HepG2 (cell line): Measurements from ENCODE around the gene MDH1. TPM values are rescaled to one million over a fixed set of nuclear protein-coding genes. Genes with fewer than 3 reads are reported as not detected.

Source experiments
- ATAC-seq: fragments of 200-7000 bp; cut with Tn5 transposase; 3 replicates; pipeline ENCODE4 v1.9.1; 2020; ENCODE audit warnings: mild to moderate bottlenecking, moderate library complexity
- BruUV-seq: library from RNA; stranded (reverse); fragments of 400-500 nt; replicated peaks from 2 replicates; lab custom pipeline; 2021; lab: Mats Ljungman, UMichigan
- CTCF ChIA-PET: fragments of 300-600 bp; formaldehyde crosslinking; extraction: SDS; loops from one replicate; lab custom pipeline; 2021; ENCODE audit warnings: low total read pairs, inconsistent platforms, low intra/inter-chr PET ratio; lab: Yijun Ruan, JAX
- POLR2A ChIA-PET: fragments of 350-600 bp; sonication (Branson Sonifier 250); formaldehyde crosslinking; loops from one replicate; lab custom pipeline; 2020; ENCODE audit warnings: antibody characterized with exemption, inconsistent platforms; lab: Yijun Ruan, JAX
- DNase-seq: peaks from one replicate; pipeline ENCODE4 v3.0.0-alpha.2; 2015; ENCODE audit warnings: low spot score
- FAIRE-seq: peaks from 3 replicates; lab custom pipeline; 2011; peaks lifted over from hg19 to GRCh38; lab: Jason Lieb, UNC
- H2AFZ ChIP-seq: one replicate; pipeline ENCODE4 v1.6.1; 2011; ENCODE audit warnings: low read length, inconsistent platforms
- H3K27ac ChIP-seq: fragments of 300-600 bp; 3 replicates; pipeline ENCODE4 v1.8.0; 2011; ENCODE audit warnings: mixed run types, mild to moderate bottlenecking, mixed read lengths, low read length, inconsistent platforms; ENCODE audit not compliant: insufficient read depth; ENCODE audit errors: extremely low read length
- H3K27me3 ChIP-seq, 2 experiments: fragments of 200-600 bp in 1 of 2; 2 replicates in 1 of 2; 3 replicates in 1 of 2; pipeline versions ENCODE4 v1.6.0 to v1.8.0; 2011; ENCODE audit warnings: low read length in 2 of 2, mild to moderate bottlenecking in 2 of 2, moderate library complexity in 2 of 2, inconsistent platforms in 1 of 2; ENCODE audit not compliant: insufficient read depth in 2 of 2, control insufficient read depth in 1 of 2
- H3K36me3 ChIP-seq, 2 experiments: fragments of 200-600 bp in 1 of 2; replicated peaks in 1 of 2; 2 replicates in 1 of 2; 3 replicates in 1 of 2; pipeline versions ENCODE4 v1.5.1 to v1.8.0; 2011; ENCODE audit warnings: low read length in 2 of 2, inconsistent platforms in 1 of 2; ENCODE audit not compliant: insufficient read depth in 2 of 2, control insufficient read depth in 1 of 2
- H3K4me1 ChIP-seq: 2 replicates; pipeline ENCODE4 v1.5.1; 2012; ENCODE audit warnings: low read length, inconsistent platforms; ENCODE audit not compliant: insufficient read depth
- H3K4me2 ChIP-seq: 2 replicates; pipeline ENCODE4 v1.6.0; 2011; ENCODE audit warnings: low read depth, low read length, inconsistent platforms
- H3K4me3 ChIP-seq, 3 experiments: fragments of 200-600 bp in 1 of 3; sonication (generic), shearing (Covaris generic) in 1 of 3; replicated peaks in 1 of 3; 2 replicates each; pipeline ENCODE4 v1.5.1; 2011 to 2016; ENCODE audit warnings: low read length in 3 of 3, inconsistent platforms in 2 of 3, low read depth in 2 of 3, mild to moderate bottlenecking in 2 of 3, control low read depth in 1 of 3, mixed read lengths in 1 of 3; ENCODE audit not compliant: insufficient read depth in 1 of 3
- H3K79me2 ChIP-seq: one replicate; pipeline ENCODE4 v1.6.1; 2011; ENCODE audit warnings: low read length, inconsistent platforms; ENCODE audit not compliant: insufficient read depth
- H3K9ac ChIP-seq: 2 replicates; pipeline ENCODE4 v1.6.0; 2011; ENCODE audit warnings: mild to moderate bottlenecking, low read depth, low read length, inconsistent platforms; ENCODE audit not compliant: insufficient read depth
- H3K9me3 ChIP-seq: 2 replicates; pipeline ENCODE4 v1.5.1; 2012; ENCODE audit warnings: mild to moderate bottlenecking, low read length
- H4K20me1 ChIP-seq: 2 replicates; pipeline ENCODE4 v1.6.0; 2011; ENCODE audit warnings: inconsistent platforms, mild to moderate bottlenecking, low read length, moderate library complexity; ENCODE audit not compliant: insufficient read depth
- GATA4 ChIP-seq: sonication (generic); IDR thresholded peaks from 2 replicates; pipeline ENCODE4 v1.6.1; 2016; ENCODE audit warnings: antibody characterized with exemption, low read depth, borderline replicate concordance
- MIER3 ChIP-seq: IDR thresholded peaks from 2 replicates; pipeline ENCODE4 v1.6.1; 2016; ENCODE audit warnings: missing compliant biosample characterization, borderline replicate concordance
- MZF1 ChIP-seq: sonication (generic); formaldehyde crosslinking; IDR thresholded peaks from 2 replicates; pipeline ENCODE4 v1.8.1; 2023; ENCODE audit warnings: mild to moderate bottlenecking, missing genetic modification reagents, borderline replicate concordance
- NFIC ChIP-seq: IDR thresholded peaks from 2 replicates; pipeline ENCODE4 v1.6.1; 2012; ENCODE audit warnings: mild to moderate bottlenecking, low read length, inconsistent platforms
- NONO ChIP-seq, 2 experiments: fragments of 450-650 bp in 1 of 2; sonication (generic) in 1 of 2; formaldehyde crosslinking in 1 of 2; IDR thresholded peaks in 1 of 2; conservative IDR thresholded peaks in 1 of 2; 2 replicates each; pipeline versions ENCODE4 v1.6.1 to v1.8.0; 2017 to 2022; ENCODE audit warnings: mild to moderate bottlenecking in 1 of 2, missing genetic modification reagents in 1 of 2, moderate library complexity in 1 of 2
- PCBP2 ChIP-seq: fragments of 200-400 bp; formaldehyde crosslinking; optimal IDR thresholded peaks from 2 replicates; pipeline ENCODE3; 2018; ENCODE audit warnings: low read length, low read depth; ENCODE audit not compliant: poor library complexity, severe bottlenecking
- SMAD9 ChIP-seq: sonication (generic); formaldehyde crosslinking; IDR thresholded peaks from 2 replicates; pipeline ENCODE4 v1.5.1; 2020; ENCODE audit warnings: mild to moderate bottlenecking, missing genetic modification reagents
- SP4 ChIP-seq: sonication (generic); formaldehyde crosslinking; IDR thresholded peaks from 2 replicates; pipeline ENCODE4 v1.8.1; 2023; ENCODE audit warnings: mild to moderate bottlenecking, missing genetic modification reagents
- SPEN ChIP-seq: sonication (generic); formaldehyde crosslinking; IDR thresholded peaks from 2 replicates; pipeline ENCODE4 v1.5.1; 2020; ENCODE audit warnings: low read depth, mild to moderate bottlenecking, missing genetic modification reagents
- XRCC5 ChIP-seq: fragments of 200-400 bp; formaldehyde crosslinking; optimal IDR thresholded peaks from 2 replicates; pipeline ENCODE3; 2017; ENCODE audit warnings: mild to moderate bottlenecking, low read length
- ZNF17 ChIP-seq: sonication (generic); formaldehyde crosslinking; IDR thresholded peaks from 2 replicates; pipeline ENCODE4 v1.5.0; 2020; ENCODE audit warnings: mild to moderate bottlenecking, missing genetic modification reagents
- ZNF564 ChIP-seq: sonication (generic); formaldehyde crosslinking; IDR thresholded peaks from 2 replicates; pipeline ENCODE4 v1.8.1; 2023; ENCODE audit warnings: mild to moderate bottlenecking, missing genetic modification reagents
- WGBS: methylation state at CpG from one replicate; pipeline ENCODE4 v1.1.6; 2017; ENCODE audit warnings: low lambda C conversion rate; 5-methylcytosine and 5-hydroxymethylcytosine counted together
- in situ Hi-C: cut with HindIII; loops from 2 replicates; pipeline ENCODE4 v1.10.0; 2017; ENCODE audit warnings: low pct_unique_long_range_greater_than_20kb; ENCODE audit not compliant: extremely low pct_ligation_motif_present
- intact Hi-C: fragments of 100-400 bp; cut with micrococcal nuclease; formaldehyde crosslinking; loops from one replicate; pipeline ENCODE4 v1.10.0; 2022; ENCODE audit not compliant: unreplicated experiment
- polyA plus RNA-seq, 8 experiments: library from polyadenylated mRNA; depleted of rRNA in 3 of 8; stranded (reverse) in 7 of 8; unstranded in 1 of 8; fragments of >200 nt; fragmentation: Illumina TruSeq in 4 of 8; extraction: Trizol in 4 of 8; gene quantifications; 2 replicates each; pipeline versions ENCODE4 v1.2.1 to v1.2.3, GENCODE V29; 2011 to 2016; ENCODE audit warnings: low read depth in 4 of 8, missing spikeins in 1 of 8, mixed read lengths in 1 of 8; ENCODE audit not compliant: insufficient read depth in 1 of 8
- total RNA-seq, 5 experiments: library from RNA; depleted of rRNA; stranded (reverse); fragments of >200 nt; fragmentation: Illumina TruSeq; extraction: Trizol; gene quantifications; 2 replicates each; pipeline ENCODE4 v1.2.3, GENCODE V29; 2016; ENCODE audit warnings: low read depth in 1 of 5
- TF ChIP-seq, protein P1 (sequence below), 2 experiments: sonication (generic) in 1 of 2; formaldehyde crosslinking in 1 of 2; IDR thresholded peaks; 2 replicates each; pipeline versions ENCODE4 v1.6.1 to v1.9.0; 2014 to 2022; ENCODE audit warnings: antibody characterized with exemption in 1 of 2, borderline replicate concordance in 1 of 2, inconsistent platforms in 1 of 2, low read depth in 1 of 2, missing genetic modification reagents in 1 of 2
- TF ChIP-seq, protein P2 (sequence below): sonication (generic); formaldehyde crosslinking; IDR thresholded peaks from 2 replicates; pipeline ENCODE4; 2020; ENCODE audit warnings: missing genetic modification reagents, mild to moderate bottlenecking, borderline replicate concordance

Gene MDH1
- total and polyA plus RNA-seq, 2 of the 13 experiments (the other 11 are each of a cell fraction or from before 2014, with no cell fraction given): 293 to 415 TPM

DNA sequence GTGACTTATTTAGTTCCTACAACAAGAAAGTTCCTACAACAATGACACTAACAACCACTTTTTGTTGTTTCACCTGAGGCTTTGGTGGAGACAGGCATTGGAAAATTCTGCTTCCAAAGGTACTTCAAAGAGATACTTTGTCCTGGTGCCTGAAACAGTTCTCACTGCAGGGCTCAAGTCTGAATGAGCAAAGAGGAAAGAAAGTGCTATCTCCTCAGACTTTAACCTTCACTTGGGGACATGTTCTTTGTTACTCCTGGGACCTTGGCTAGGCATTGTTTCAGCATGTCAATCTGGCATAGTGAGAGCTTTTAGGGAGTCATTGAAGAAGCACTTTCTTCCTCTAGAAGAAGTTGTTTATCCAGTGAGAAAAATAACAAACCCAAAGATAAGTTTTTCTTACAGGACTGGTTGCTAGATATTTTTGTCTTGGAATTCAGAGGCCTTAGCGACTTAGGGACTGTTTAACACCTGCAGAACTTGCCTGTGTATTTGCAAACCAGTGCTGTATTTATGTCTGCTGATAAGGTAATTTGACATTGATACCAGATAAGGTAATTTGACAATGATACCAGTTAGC, 12.2 kb downstream of the MDH1 start (continued):
- TF ChIP-seq XRCC5: no peak
- TF ChIP-seq, protein P1, sequence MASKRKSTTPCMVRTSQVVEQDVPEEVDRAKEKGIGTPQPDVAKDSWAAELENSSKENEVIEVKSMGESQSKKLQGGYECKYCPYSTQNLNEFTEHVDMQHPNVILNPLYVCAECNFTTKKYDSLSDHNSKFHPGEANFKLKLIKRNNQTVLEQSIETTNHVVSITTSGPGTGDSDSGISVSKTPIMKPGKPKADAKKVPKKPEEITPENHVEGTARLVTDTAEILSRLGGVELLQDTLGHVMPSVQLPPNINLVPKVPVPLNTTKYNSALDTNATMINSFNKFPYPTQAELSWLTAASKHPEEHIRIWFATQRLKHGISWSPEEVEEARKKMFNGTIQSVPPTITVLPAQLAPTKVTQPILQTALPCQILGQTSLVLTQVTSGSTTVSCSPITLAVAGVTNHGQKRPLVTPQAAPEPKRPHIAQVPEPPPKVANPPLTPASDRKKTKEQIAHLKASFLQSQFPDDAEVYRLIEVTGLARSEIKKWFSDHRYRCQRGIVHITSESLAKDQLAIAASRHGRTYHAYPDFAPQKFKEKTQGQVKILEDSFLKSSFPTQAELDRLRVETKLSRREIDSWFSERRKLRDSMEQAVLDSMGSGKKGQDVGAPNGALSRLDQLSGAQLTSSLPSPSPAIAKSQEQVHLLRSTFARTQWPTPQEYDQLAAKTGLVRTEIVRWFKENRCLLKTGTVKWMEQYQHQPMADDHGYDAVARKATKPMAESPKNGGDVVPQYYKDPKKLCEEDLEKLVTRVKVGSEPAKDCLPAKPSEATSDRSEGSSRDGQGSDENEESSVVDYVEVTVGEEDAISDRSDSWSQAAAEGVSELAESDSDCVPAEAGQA (IDR thresholded peaks at IDR 0.05; ENCODE audit: low read depth): no peak
- TF ChIP-seq, protein P1 (CRISPR knock-in tag; IDR thresholded peaks at IDR 0.05; ENCODE audit: borderline replicate concordance): no peak

DNA sequence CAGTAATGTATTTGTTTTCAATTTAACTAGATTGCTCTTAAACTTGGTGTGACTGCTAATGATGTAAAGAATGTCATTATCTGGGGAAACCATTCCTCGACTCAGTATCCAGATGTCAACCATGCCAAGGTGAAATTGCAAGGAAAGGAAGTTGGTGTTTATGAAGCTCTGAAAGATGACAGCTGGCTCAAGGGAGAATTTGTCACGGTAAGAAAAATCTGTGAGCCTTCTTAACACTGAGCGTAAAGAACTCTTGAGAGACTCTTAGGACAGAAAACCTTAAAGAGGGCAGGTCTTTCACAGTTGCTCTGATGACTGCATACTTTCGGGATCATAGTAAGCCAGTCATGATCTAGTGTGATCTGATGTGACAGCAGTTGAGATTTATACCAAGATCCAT, 15.9 kb downstream of the MDH1 start:
- Histone ChIP-seq H2AFZ (no peak overlapping the region), H3K4me1 (no peaks in the 10 kb centered on the region), H3K4me2 (no peak overlapping the region), H3K27ac (no peak overlapping the region), H4K20me1 (no peaks in the 10 kb centered on the region; the same call in 1 of the 2 replicates), H3K36me3 (peaks cover 21 to 69% of the 10 kb centered on the region in 2 experiments), H3K4me3 (no peak overlapping the region), H3K79me2 (no peaks in the 10 kb centered on the region), H3K9ac (no peak overlapping the region), H3K27me3 (no peaks in the 10 kb centered on the region), H3K9me3 (no peaks in the 10 kb centered on the region)
- BruUV-seq: no TSS peak
- ChIA-PET CTCF (no interaction called here), POLR2A (no interaction called here)
- FAIRE-seq: no peak
- in situ Hi-C loops (no loop called here), intact Hi-C loops (no loop called here)
- no peak for ATAC-seq
- DNase-seq: no peak
- WGBS: 97% methylated on average over 4 of the region's 4 CpGs
- TF ChIP-seq, protein P2, sequence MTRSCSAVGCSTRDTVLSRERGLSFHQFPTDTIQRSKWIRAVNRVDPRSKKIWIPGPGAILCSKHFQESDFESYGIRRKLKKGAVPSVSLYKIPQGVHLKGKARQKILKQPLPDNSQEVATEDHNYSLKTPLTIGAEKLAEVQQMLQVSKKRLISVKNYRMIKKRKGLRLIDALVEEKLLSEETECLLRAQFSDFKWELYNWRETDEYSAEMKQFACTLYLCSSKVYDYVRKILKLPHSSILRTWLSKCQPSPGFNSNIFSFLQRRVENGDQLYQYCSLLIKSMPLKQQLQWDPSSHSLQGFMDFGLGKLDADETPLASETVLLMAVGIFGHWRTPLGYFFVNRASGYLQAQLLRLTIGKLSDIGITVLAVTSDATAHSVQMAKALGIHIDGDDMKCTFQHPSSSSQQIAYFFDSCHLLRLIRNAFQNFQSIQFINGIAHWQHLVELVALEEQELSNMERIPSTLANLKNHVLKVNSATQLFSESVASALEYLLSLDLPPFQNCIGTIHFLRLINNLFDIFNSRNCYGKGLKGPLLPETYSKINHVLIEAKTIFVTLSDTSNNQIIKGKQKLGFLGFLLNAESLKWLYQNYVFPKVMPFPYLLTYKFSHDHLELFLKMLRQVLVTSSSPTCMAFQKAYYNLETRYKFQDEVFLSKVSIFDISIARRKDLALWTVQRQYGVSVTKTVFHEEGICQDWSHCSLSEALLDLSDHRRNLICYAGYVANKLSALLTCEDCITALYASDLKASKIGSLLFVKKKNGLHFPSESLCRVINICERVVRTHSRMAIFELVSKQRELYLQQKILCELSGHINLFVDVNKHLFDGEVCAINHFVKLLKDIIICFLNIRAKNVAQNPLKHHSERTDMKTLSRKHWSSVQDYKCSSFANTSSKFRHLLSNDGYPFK (CRISPR knock-in tag): no peak
- no peak for TF ChIP-seq MZF1
- TF ChIP-seq PCBP2: no peak
- TF ChIP-seq SMAD9 (CRISPR knock-in tag): no peak
- no peak for TF ChIP-seq NFIC
- TF ChIP-seq SPEN: no peak
- TF ChIP-seq MIER3 (CRISPR knock-in tag): no peak
- TF ChIP-seq GATA4: no peak
- no peak for TF ChIP-seq ZNF17 (CRISPR knock-in tag)
- no peak for TF ChIP-seq SP4 (CRISPR knock-in tag)
- no peak for TF ChIP-seq ZNF564
- TF ChIP-seq NONO (IDR thresholded peaks at IDR 0.05): no peak
- no peak for TF ChIP-seq NONO (CRISPR knock-in tag; conservative IDR thresholded peaks at IDR 0.05)
